ENCODE results near the gene MATCAP1.

GRCh38 chr16:67155295-67156142 is 28.2 kb downstream of the MATCAP1 start:
- TF ChIP-seq CTCF (IDR thresholded peaks at IDR 0.05; ENCODE audit: borderline replicate concordance, extremely low read depth, low read length, poor library complexity, severe bottlenecking) (peak; percentile 94), EZH2 (IDR thresholded peaks at IDR 0.05; ENCODE audit: borderline replicate concordance, low read depth, low read length, severe bottlenecking) (no peak)
